HepG2 (cell line): Measurements from ENCODE around the gene SGMS1. TPM values are rescaled to one million over a fixed set of nuclear protein-coding genes. Genes with fewer than 3 reads are reported as not detected.
A peak's percentile ranks its signal among the peaks of the same experiment; 100 is the strongest.

Experiments
- ELF4 ChIP-seq: sonication (generic); formaldehyde crosslinking; IDR thresholded peaks from 2 replicates; pipeline ENCODE4 v1.5.0; 2020; ENCODE audit warnings: missing genetic modification reagents, mild to moderate bottlenecking, moderate library complexity, borderline replicate concordance
- MAFG ChIP-seq: sonication (generic); formaldehyde crosslinking; IDR thresholded peaks from 2 replicates; pipeline ENCODE4 v1.5.1; 2020; ENCODE audit warnings: mild to moderate bottlenecking, missing genetic modification reagents
- PITX1 ChIP-seq: sonication (generic); formaldehyde crosslinking; IDR thresholded peaks from 2 replicates; pipeline ENCODE4 v1.5.1; 2020; ENCODE audit warnings: mild to moderate bottlenecking, missing genetic modification reagents
- RNF2 ChIP-seq: fragments of 450-650 bp; conservative IDR thresholded peaks from 2 replicates; pipeline ENCODE4 v1.6.1; 2016; ENCODE audit warnings: low read depth
- XBP1 ChIP-seq: sonication (generic); formaldehyde crosslinking; IDR thresholded peaks from 2 replicates; pipeline ENCODE4 v1.5.0; 2020; ENCODE audit warnings: missing genetic modification reagents
- ZBTB14 ChIP-seq: sonication (generic); formaldehyde crosslinking; IDR thresholded peaks from 2 replicates; pipeline ENCODE4 v1.4.0; 2020; ENCODE audit warnings: missing genetic modification reagents
- ZBTB39 ChIP-seq: sonication (generic); formaldehyde crosslinking; IDR thresholded peaks from 2 replicates; pipeline ENCODE4 v1.5.0; 2020; ENCODE audit warnings: missing genetic modification reagents
- ZBTB40 ChIP-seq, 2 experiments: fragments of 450-650 bp in 1 of 2; sonication (generic) in 1 of 2; formaldehyde crosslinking in 1 of 2; IDR thresholded peaks; 2 replicates each; pipeline versions ENCODE4 v1.6.1 to v1.8.0; 2016 to 2022; ENCODE audit warnings: antibody characterized with exemption in 1 of 2, mild to moderate bottlenecking in 1 of 2, missing genetic modification reagents in 1 of 2
- polyA plus RNA-seq, 8 experiments: library from polyadenylated mRNA; depleted of rRNA in 3 of 8; stranded (reverse) in 7 of 8; unstranded in 1 of 8; fragments of >200 nt; fragmentation: Illumina TruSeq in 4 of 8; extraction: Trizol in 4 of 8; gene quantifications; 2 replicates each; pipeline versions ENCODE4 v1.2.1 to v1.2.3, GENCODE V29; 2011 to 2016; ENCODE audit warnings: low read depth in 4 of 8, missing spikeins in 1 of 8, mixed read lengths in 1 of 8; ENCODE audit not compliant: insufficient read depth in 1 of 8
- total RNA-seq, 5 experiments: library from RNA; depleted of rRNA; stranded (reverse); fragments of >200 nt; fragmentation: Illumina TruSeq; extraction: Trizol; gene quantifications; 2 replicates each; pipeline ENCODE4 v1.2.3, GENCODE V29; 2016; ENCODE audit warnings: low read depth in 1 of 5
- TF ChIP-seq, protein P1 (sequence below): sonication (generic); formaldehyde crosslinking; IDR thresholded peaks from 2 replicates; pipeline ENCODE4 v1.4.0; 2020; ENCODE audit warnings: missing genetic modification reagents
- TF ChIP-seq, protein P2 (sequence below): sonication (generic); formaldehyde crosslinking; IDR thresholded peaks from 2 replicates; pipeline ENCODE4 v1.8.0; 2022; ENCODE audit warnings: mild to moderate bottlenecking, missing genetic modification reagents; ENCODE audit not compliant: insufficient replicate concordance

SGMS1 gene
- total and polyA plus RNA-seq, 2 of the 13 experiments (the other 11 are each of a cell fraction or from before 2014, with no cell fraction given): 6.5 to 15.1 TPM

- TF ChIP-seq ZBTB40 (IDR thresholded peaks at IDR 0.05) (no peak), ZBTB40 (CRISPR knock-in tag; IDR thresholded peaks at IDR 0.05) (no peak; the same call in 1 of the 2 replicates), RNF2 (no peak), ZBTB14 (CRISPR knock-in tag) (no peak), PITX1 (0 out of 2 replicates have a peak, but pooled peaks have one; percentile 47), ELF4 (CRISPR knock-in tag) (no peak), MAFG (CRISPR knock-in tag) (no peak), XBP1 (CRISPR knock-in tag) (no peak), ZBTB39 (CRISPR knock-in tag) (no peak)
- TF ChIP-seq, protein P1, sequence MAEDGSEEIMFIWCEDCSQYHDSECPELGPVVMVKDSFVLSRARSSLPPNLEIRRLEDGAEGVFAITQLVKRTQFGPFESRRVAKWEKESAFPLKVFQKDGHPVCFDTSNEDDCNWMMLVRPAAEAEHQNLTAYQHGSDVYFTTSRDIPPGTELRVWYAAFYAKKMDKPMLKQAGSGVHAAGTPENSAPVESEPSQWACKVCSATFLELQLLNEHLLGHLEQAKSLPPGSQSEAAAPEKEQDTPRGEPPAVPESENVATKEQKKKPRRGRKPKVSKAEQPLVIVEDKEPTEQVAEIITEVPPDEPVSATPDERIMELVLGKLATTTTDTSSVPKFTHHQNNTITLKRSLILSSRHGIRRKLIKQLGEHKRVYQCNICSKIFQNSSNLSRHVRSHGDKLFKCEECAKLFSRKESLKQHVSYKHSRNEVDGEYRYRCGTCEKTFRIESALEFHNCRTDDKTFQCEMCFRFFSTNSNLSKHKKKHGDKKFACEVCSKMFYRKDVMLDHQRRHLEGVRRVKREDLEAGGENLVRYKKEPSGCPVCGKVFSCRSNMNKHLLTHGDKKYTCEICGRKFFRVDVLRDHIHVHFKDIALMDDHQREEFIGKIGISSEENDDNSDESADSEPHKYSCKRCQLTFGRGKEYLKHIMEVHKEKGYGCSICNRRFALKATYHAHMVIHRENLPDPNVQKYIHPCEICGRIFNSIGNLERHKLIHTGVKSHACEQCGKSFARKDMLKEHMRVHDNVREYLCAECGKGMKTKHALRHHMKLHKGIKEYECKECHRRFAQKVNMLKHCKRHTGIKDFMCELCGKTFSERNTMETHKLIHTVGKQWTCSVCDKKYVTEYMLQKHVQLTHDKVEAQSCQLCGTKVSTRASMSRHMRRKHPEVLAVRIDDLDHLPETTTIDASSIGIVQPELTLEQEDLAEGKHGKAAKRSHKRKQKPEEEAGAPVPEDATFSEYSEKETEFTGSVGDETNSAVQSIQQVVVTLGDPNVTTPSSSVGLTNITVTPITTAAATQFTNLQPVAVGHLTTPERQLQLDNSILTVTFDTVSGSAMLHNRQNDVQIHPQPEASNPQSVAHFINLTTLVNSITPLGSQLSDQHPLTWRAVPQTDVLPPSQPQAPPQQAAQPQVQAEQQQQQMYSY (CRISPR knock-in tag): no peak
- TF ChIP-seq, protein P2, sequence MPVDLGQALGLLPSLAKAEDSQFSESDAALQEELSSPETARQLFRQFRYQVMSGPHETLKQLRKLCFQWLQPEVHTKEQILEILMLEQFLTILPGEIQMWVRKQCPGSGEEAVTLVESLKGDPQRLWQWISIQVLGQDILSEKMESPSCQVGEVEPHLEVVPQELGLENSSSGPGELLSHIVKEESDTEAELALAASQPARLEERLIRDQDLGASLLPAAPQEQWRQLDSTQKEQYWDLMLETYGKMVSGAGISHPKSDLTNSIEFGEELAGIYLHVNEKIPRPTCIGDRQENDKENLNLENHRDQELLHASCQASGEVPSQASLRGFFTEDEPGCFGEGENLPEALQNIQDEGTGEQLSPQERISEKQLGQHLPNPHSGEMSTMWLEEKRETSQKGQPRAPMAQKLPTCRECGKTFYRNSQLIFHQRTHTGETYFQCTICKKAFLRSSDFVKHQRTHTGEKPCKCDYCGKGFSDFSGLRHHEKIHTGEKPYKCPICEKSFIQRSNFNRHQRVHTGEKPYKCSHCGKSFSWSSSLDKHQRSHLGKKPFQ (CRISPR knock-in tag): no peak
Observed at GRCh38 chr10:50501924-50502452, 121.8 kb downstream of the SGMS1 start (continued).
